Stomach (tissue), 9 donors: ENCODE data around the gene ZNF275. TPM values are rescaled to one million over a fixed set of nuclear protein-coding genes. Genes with fewer than 3 reads are reported as not detected.

Experiments used
- DNase-seq, 2 donors: peaks; one replicate each; pipeline versions ENCODE4 v3.0.0 to v3.0.0-alpha.2; 2013 to 2019
- H3K27ac ChIP-seq, 5 donors: fragments of 200-600 bp in 4 of 5; sonication (generic) in 4 of 5; one replicate each; pipeline ENCODE4 v1.5.1; 2013 to 2019; ENCODE audit warnings: mild to moderate bottlenecking in 1 of 5, moderate library complexity in 1 of 5
- H3K27me3 ChIP-seq, 3 donors: fragments of 200-600 bp; sonication (generic); one replicate each; pipeline ENCODE4 v1.5.1; 2017 to 2019; ENCODE audit warnings: mixed run types in 1 of 3
- H3K36me3 ChIP-seq, 4 donors: fragments of 200-600 bp; sonication (generic); 1 replicate in 3 of 4; 2 replicates in 1 of 4; pipeline ENCODE4 v1.5.1; 2016 to 2019
- H3K4me1 ChIP-seq, 4 donors: fragments of 200-600 bp; sonication (generic); one replicate each; pipeline ENCODE4 v1.5.1; 2016 to 2019
- H3K4me3 ChIP-seq, 4 donors: fragments of 200-600 bp; sonication (generic) in 3 of 4; one replicate each; pipeline ENCODE4 v1.5.1; 2016 to 2019; ENCODE audit warnings: mild to moderate bottlenecking in 1 of 4
- H3K9me3 ChIP-seq, 4 donors: fragments of 200-600 bp; sonication (generic); one replicate each; pipeline ENCODE4 v1.5.1; 2016 to 2019
- CTCF ChIP-seq, 7 experiments: fragments of 450-650 bp in 4 of 7; fragments of 200-600 bp in 3 of 7; sonication (generic) in 3 of 7; IDR thresholded peaks; one replicate each; pipeline ENCODE4 v1.5.1; 2016 to 2019; ENCODE audit warnings: antibody characterized with exemption in 7 of 7, control low read depth in 2 of 7, mild to moderate bottlenecking in 1 of 7
- EP300 ChIP-seq: sonication (generic); formaldehyde crosslinking; IDR thresholded peaks from one replicate; pipeline ENCODE4 v1.6.1; 2017; ENCODE audit warnings: antibody characterized with exemption
- POLR2A ChIP-seq, 4 donors: fragments of 450-650 bp; IDR thresholded peaks; one replicate each; pipeline ENCODE4 v1.6.1; 2016; ENCODE audit warnings: antibody characterized with exemption in 4 of 4, control low read depth in 2 of 4, mild to moderate bottlenecking in 1 of 4, moderate library complexity in 1 of 4
- POLR2AphosphoS5 ChIP-seq, 3 donors: sonication (generic); formaldehyde crosslinking; IDR thresholded peaks; one replicate each; pipeline ENCODE4 v1.6.1; 2016; ENCODE audit warnings: antibody characterized with exemption in 3 of 3
- WGBS, 5 donors: extraction: QIAGEN DNeasy Blood & Tissue Kit in 3 of 5; methylation state at CpG; one replicate each; pipeline versions ENCODE4 v1.1.5 to v1.1.7; 2013 to 2018; 5-methylcytosine and 5-hydroxymethylcytosine counted together
- intact Hi-C: fragments of 100-400 bp; cut with DNase I; formaldehyde crosslinking; loops from one replicate; pipeline ENCODE4 v1.15.1; 2023; ENCODE audit warnings: low total_unique reads
- polyA plus RNA-seq, 3 donors: library from polyadenylated mRNA; stranded (reverse); fragments of 200-250 nt; gene quantifications; one replicate each; pipeline ENCODE4 v1.2.3, GENCODE V29; 2013
- total RNA-seq, 5 donors: library from RNA; depleted of rRNA; stranded (reverse); fragments of >200 nt; gene quantifications; one replicate each; pipeline versions ENCODE4 v1.1.0 to v1.2.3, GENCODE V29; 2014 to 2016
- donor health status: healthy with polysubstance abuse.
- donor health status: Bipolar disorder and iron deficiency.
- donor health status: healthy.

Gene ZNF275
- total and polyA plus RNA-seq, 8 donors, result 0.87 to 13.4 (median 3.7) TPM

GRCh38 chrX:153339662-153340061 lies 5.7 kb downstream of the ZNF275 start:
- no peak for TF ChIP-seq EP300
- TF ChIP-seq CTCF (IDR thresholded peaks at IDR 0.05), result no peak
- TF ChIP-seq POLR2A (IDR thresholded peaks at IDR 0.05), result no peak
- no peak overlapping the region for H3K27ac ChIP-seq
- intact Hi-C loops, result no loop called here
- H3K36me3 ChIP-seq, result peaks cover 0 to 24% (median 14%) of the 10 kb centered on the region in 4 donors
- 86 to 100% (median 93%) methylated on average over 2 to 4 of the region's 4 CpGs for WGBS, 5 donors
- H3K4me1 ChIP-seq, result peaks cover 0 to 19% (median 15%) of the 10 kb centered on the region in 4 donors
- H3K4me3 ChIP-seq, result no peak overlapping the region
- DNase-seq, result no peak
- no peaks in the 10 kb centered on the region for H3K27me3 ChIP-seq
- H3K9me3 ChIP-seq, result peaks cover 0 to 12% (median 5%) of the 10 kb centered on the region in 4 donors

GRCh38 chrX:153340111-153340510 lies 6.2 kb downstream of the ZNF275 start:
- no peak for DNase-seq
- Histone ChIP-seq H3K4me1 (peaks cover 0 to 14% (median 10%) of the 10 kb centered on the region in 4 donors), H3K9me3 (peaks cover 0 to 12% (median 5%) of the 10 kb centered on the region in 4 donors), H3K4me3 (no peak overlapping the region), H3K27me3 (no peaks in the 10 kb centered on the region), H3K36me3 (peaks cover 0 to 24% (median 18%) of the 10 kb centered on the region in 4 donors), H3K27ac (no peak overlapping the region)
- TF ChIP-seq POLR2A (IDR thresholded peaks at IDR 0.05) (no peak), CTCF (IDR thresholded peaks at IDR 0.05) (no peak), EP300 (no peak), POLR2AphosphoS5 (IDR thresholded peaks at IDR 0.05) (no peak)
- 85 to 98% (median 91%) methylated on average over 6 of the region's 6 CpGs for WGBS, 5 donors
- intact Hi-C loops, result no loop called here

GRCh38 chrX:153342762-153343558 lies 9.0 kb downstream of the ZNF275 start:
- H3K27me3 ChIP-seq, result no peaks in the 10 kb centered on the region
- no peak overlapping the region for H3K4me3 ChIP-seq
- peak in 1 of 2 donors; percentile 30 for DNase-seq
- no peak overlapping the region for H3K27ac ChIP-seq
- WGBS, 5 donors, result 72 to 89% (median 84%) methylated on average over 9 of the region's 9 CpGs
- peaks cover 0 to 12% (median 5%) of the 10 kb centered on the region in 4 donors for H3K9me3 ChIP-seq
- H3K4me1 ChIP-seq, result no peaks in the 10 kb centered on the region
- intact Hi-C loops, result no loop called here
- TF ChIP-seq POLR2A (IDR thresholded peaks at IDR 0.05) (no peak), CTCF (IDR thresholded peaks at IDR 0.05) (no peak), POLR2AphosphoS5 (IDR thresholded peaks at IDR 0.05) (no peak), EP300 (no peak)
- H3K36me3 ChIP-seq, result peaks cover 0 to 42% (median 35%) of the 10 kb centered on the region in 4 donors

- 64 to 92% (median 75%) methylated on average over 2 of the region's 2 CpGs for WGBS, 5 donors
- TF ChIP-seq EP300, result no peak
- TF ChIP-seq POLR2A (IDR thresholded peaks at IDR 0.05), result no peak
- no peak for TF ChIP-seq CTCF (IDR thresholded peaks at IDR 0.05)
- TF ChIP-seq POLR2AphosphoS5 (IDR thresholded peaks at IDR 0.05), result no peak
Observed at GRCh38 chrX:153343674-153344073, 9.7 kb downstream of the ZNF275 start.

More at GRCh38 chrX:153343674-153344073, 9.7 kb downstream of the ZNF275 start:
- Histone ChIP-seq H3K27ac (no peak overlapping the region), H3K4me3 (no peak overlapping the region), H3K9me3 (peaks cover 0 to 12% (median 5%) of the 10 kb centered on the region in 4 donors), H3K36me3 (peaks cover 0 to 49% (median 41%) of the 10 kb centered on the region in 4 donors), H3K4me1 (no peaks in the 10 kb centered on the region), H3K27me3 (no peaks in the 10 kb centered on the region)
- DNase-seq, result no peak
- intact Hi-C loops, result no loop called here
